Spinal cord (tissue), 10 donors: ENCODE data around the gene FASN. TPM values are rescaled to one million over a fixed set of nuclear protein-coding genes. Genes with fewer than 3 reads are reported as not detected.
A peak's percentile ranks its signal among the peaks of the same experiment; 100 is the strongest.

Source experiments
- DNase-seq, 6 donors: peaks; one replicate each; pipeline versions ENCODE4 v3.0.0 to v3.0.0-alpha.2; 2013 to 2015; ENCODE audit warnings: low spot score in 6 of 6, low read depth in 4 of 6
- H3K27ac ChIP-seq: one replicate; pipeline ENCODE4 v1.5.1; 2013; ENCODE audit warnings: low read depth, low read length, control low read depth
- H3K27me3 ChIP-seq: one replicate; pipeline ENCODE4 v1.6.1; 2013; ENCODE audit warnings: low read length; ENCODE audit not compliant: control insufficient read depth, insufficient read depth
- H3K36me3 ChIP-seq: one replicate; pipeline ENCODE4 v1.6.1; 2013; ENCODE audit warnings: low read length; ENCODE audit not compliant: control insufficient read depth, insufficient read depth
- H3K4me1 ChIP-seq: one replicate; pipeline ENCODE4 v1.6.1; 2013; ENCODE audit warnings: low read length; ENCODE audit not compliant: control insufficient read depth, insufficient read depth
- H3K4me3 ChIP-seq: one replicate; pipeline ENCODE4 v1.5.1; 2013; ENCODE audit warnings: low read depth, low read length, control low read depth
- H3K9me3 ChIP-seq: one replicate; pipeline ENCODE4 v1.6.1; 2013; ENCODE audit warnings: low read length; ENCODE audit not compliant: control insufficient read depth, insufficient read depth
- WGBS: methylation state at CpG from one replicate; pipeline ENCODE4 v1.1.5; 2013; ENCODE audit warnings: missing lambda C conversion rate; ENCODE audit not compliant: insufficient coverage; 5-methylcytosine and 5-hydroxymethylcytosine counted together
- polyA plus RNA-seq, 2 donors: library from polyadenylated mRNA; unstranded; fragments of 120-200 nt; gene quantifications; one replicate each; pipeline ENCODE4 v1.2.1, GENCODE V29; 2013; ENCODE audit not compliant: insufficient read length in 2 of 2
- total RNA-seq, 2 donors: library from RNA; depleted of rRNA in 1 of 2; stranded (reverse); fragments of 120-200 nt in 1 of 2; fragments of >200 nt in 1 of 2; gene quantifications; one replicate each; pipeline versions ENCODE4 v1.2.3 to v1.2.4, GENCODE V29; 2013 to 2014
- donor health status: healthy.

FASN gene
- total and polyA plus RNA-seq, 4 donors = 57.7 to 184 (median 110) TPM

- Histone ChIP-seq H3K27ac (no peak overlapping the region), H3K4me1 (peaks cover 43% of the 10 kb centered on the region), H3K36me3 (peaks cover 80% of the 10 kb centered on the region), H3K4me3 (peak overlapping the region; percentile 58), H3K9me3 (no peaks in the 10 kb centered on the region), H3K27me3 (no peaks in the 10 kb centered on the region)
- 33% methylated on average over 17 of the region's 19 CpGs for WGBS
- DNase-seq = no peak
Measured at GRCh38 chr17:82052638-82053059, 45.4 kb downstream of the FASN start.

GRCh38 chr17:82051776-82052637 lies 46.0 kb downstream of the FASN start, which contains the start of the genes GPS1 and RFNG:
GPS1 (plus strand) TSS chr17:82051898; CDS start chr17:82051932, 34 bp downstream.
RFNG (minus strand) TSS chr17:82051811; CDS start chr17:82051766, 45 bp downstream.
- H3K27me3 ChIP-seq = no peaks in the 10 kb centered on the region
- H3K36me3 ChIP-seq = peaks cover 80% of the 10 kb centered on the region
- DNase-seq = peak in 4 of 6 donors; percentile 51 to 88 (median 72)
- no peak within 1 kb of the TSS for H3K27ac ChIP-seq
- no peaks in the 10 kb centered on the region for H3K9me3 ChIP-seq
- peaks cover 43% of the 10 kb centered on the region for H3K4me1 ChIP-seq
- under 1% methylated on average over 94 of the region's 94 CpGs for WGBS
- peak within 1 kb of the TSS; percentile 58 for H3K4me3 ChIP-seq

GRCh38 chr17:82050761-82051641 lies 47.0 kb downstream of the FASN start:
- no peak overlapping the region for H3K27ac ChIP-seq
- peak overlapping the region; percentile 51 for H3K4me3 ChIP-seq
- peaks cover 78% of the 10 kb centered on the region for H3K36me3 ChIP-seq
- 14% methylated on average over 79 of the region's 79 CpGs for WGBS
- peak in 1 of 6 donors; percentile 14 for DNase-seq
- peaks cover 43% of the 10 kb centered on the region for H3K4me1 ChIP-seq
- H3K9me3 ChIP-seq = no peaks in the 10 kb centered on the region
- no peaks in the 10 kb centered on the region for H3K27me3 ChIP-seq

GRCh38 chr17:82050152-82050760 lies 47.8 kb downstream of the FASN start:
- DNase-seq = no peak
- WGBS = 88% methylated on average over 28 of the region's 28 CpGs
- H3K27ac ChIP-seq = no peak overlapping the region
- H3K27me3 ChIP-seq = no peaks in the 10 kb centered on the region
- peaks cover 42% of the 10 kb centered on the region for H3K4me1 ChIP-seq
- peaks cover 71% of the 10 kb centered on the region for H3K36me3 ChIP-seq
- H3K9me3 ChIP-seq = no peaks in the 10 kb centered on the region
- peak overlapping the region; percentile 51 for H3K4me3 ChIP-seq

- Histone ChIP-seq H3K36me3 (peaks cover 64% of the 10 kb centered on the region), H3K27ac (no peak overlapping the region), H3K4me1 (peaks cover 39% of the 10 kb centered on the region), H3K9me3 (no peaks in the 10 kb centered on the region), H3K27me3 (no peaks in the 10 kb centered on the region), H3K4me3 (no peak overlapping the region)
- no peak for DNase-seq
- WGBS = 98% methylated on average over 14 of the region's 16 CpGs
Measured at GRCh38 chr17:82049521-82049971, 48.5 kb downstream of the FASN start.

- DNase-seq = no peak
- WGBS = 94% methylated on average over 5 of the region's 8 CpGs
- Histone ChIP-seq H3K36me3 (peaks cover 60% of the 10 kb centered on the region), H3K4me1 (peaks cover 37% of the 10 kb centered on the region), H3K4me3 (no peak overlapping the region), H3K9me3 (no peaks in the 10 kb centered on the region), H3K27me3 (no peaks in the 10 kb centered on the region), H3K27ac (no peak overlapping the region)
Measured at GRCh38 chr17:82049106-82049505, 48.9 kb downstream of the FASN start.

GRCh38 chr17:82048571-82048971 lies 49.5 kb downstream of the FASN start:
- DNase-seq = no peak
- Histone ChIP-seq H3K27me3 (no peaks in the 10 kb centered on the region), H3K36me3 (peaks cover 54% of the 10 kb centered on the region), H3K9me3 (no peaks in the 10 kb centered on the region), H3K4me1 (peaks cover 32% of the 10 kb centered on the region), H3K4me3 (no peak overlapping the region), H3K27ac (no peak overlapping the region)
- 88% methylated on average over 20 of the region's 20 CpGs for WGBS

- H3K27me3 ChIP-seq = no peaks in the 10 kb centered on the region
- WGBS = 76% methylated on average over 25 of the region's 25 CpGs
- H3K36me3 ChIP-seq = peaks cover 49% of the 10 kb centered on the region
- no peak for DNase-seq
- peaks cover 27% of the 10 kb centered on the region for H3K4me1 ChIP-seq
- H3K4me3 ChIP-seq = no peak overlapping the region
- no peak overlapping the region for H3K27ac ChIP-seq
- no peaks in the 10 kb centered on the region for H3K9me3 ChIP-seq
Measured at GRCh38 chr17:82047914-82048570, 50.0 kb downstream of the FASN start.

GRCh38 chr17:82047379-82047778 lies 50.7 kb downstream of the FASN start:
- DNase-seq = no peak
- Histone ChIP-seq H3K36me3 (peaks cover 48% of the 10 kb centered on the region), H3K27me3 (no peaks in the 10 kb centered on the region), H3K9me3 (no peaks in the 10 kb centered on the region), H3K4me1 (peaks cover 20% of the 10 kb centered on the region), H3K4me3 (no peak overlapping the region), H3K27ac (no peak overlapping the region)
- 95% methylated on average over 24 of the region's 24 CpGs for WGBS
